Bronchial epithelial cell (primary cell): ENCODE data around the gene SIRT3. TPM values are rescaled to one million over a fixed set of nuclear protein-coding genes. Genes with fewer than 3 reads are reported as not detected.

Experiments
- DNase-seq: peaks from one replicate; pipeline ENCODE4 v3.0.0-alpha.2; 2010; ENCODE audit warnings: low read depth
- FAIRE-seq: peaks from 2 replicates; lab custom pipeline; 2011; peaks lifted over from hg19 to GRCh38; lab: Jason Lieb, UNC
- H3K27me3 ChIP-seq: 2 replicates; pipeline ENCODE4 v1.5.1; 2011; ENCODE audit warnings: low read length; ENCODE audit not compliant: control insufficient read depth, insufficient read depth
- H3K36me3 ChIP-seq: 2 replicates; pipeline ENCODE4 v1.5.1; 2011; ENCODE audit warnings: low read length; ENCODE audit not compliant: control insufficient read depth, insufficient read depth
- H3K4me3 ChIP-seq: 2 replicates; pipeline ENCODE4 v1.5.1; 2011; ENCODE audit warnings: mild to moderate bottlenecking, low read depth, low read length, control low read depth
- total RNA-seq: library from RNA; depleted of rRNA; stranded (reverse); fragments of >200 nt; gene quantifications from 2 replicates; pipeline ENCODE4 v1.2.1, GENCODE V29; 2014
- TF ChIP-seq, protein P1 (sequence below): IDR thresholded peaks from 2 replicates; pipeline ENCODE4 v1.5.1; 2011; ENCODE audit warnings: mild to moderate bottlenecking, moderate library complexity, low read length, control low read depth, inconsistent platforms; ENCODE audit not compliant: insufficient read depth, severe bottlenecking

SIRT3 gene
- total RNA-seq, 1 donor from 2014 or later, result 7.9 TPM

DNA sequence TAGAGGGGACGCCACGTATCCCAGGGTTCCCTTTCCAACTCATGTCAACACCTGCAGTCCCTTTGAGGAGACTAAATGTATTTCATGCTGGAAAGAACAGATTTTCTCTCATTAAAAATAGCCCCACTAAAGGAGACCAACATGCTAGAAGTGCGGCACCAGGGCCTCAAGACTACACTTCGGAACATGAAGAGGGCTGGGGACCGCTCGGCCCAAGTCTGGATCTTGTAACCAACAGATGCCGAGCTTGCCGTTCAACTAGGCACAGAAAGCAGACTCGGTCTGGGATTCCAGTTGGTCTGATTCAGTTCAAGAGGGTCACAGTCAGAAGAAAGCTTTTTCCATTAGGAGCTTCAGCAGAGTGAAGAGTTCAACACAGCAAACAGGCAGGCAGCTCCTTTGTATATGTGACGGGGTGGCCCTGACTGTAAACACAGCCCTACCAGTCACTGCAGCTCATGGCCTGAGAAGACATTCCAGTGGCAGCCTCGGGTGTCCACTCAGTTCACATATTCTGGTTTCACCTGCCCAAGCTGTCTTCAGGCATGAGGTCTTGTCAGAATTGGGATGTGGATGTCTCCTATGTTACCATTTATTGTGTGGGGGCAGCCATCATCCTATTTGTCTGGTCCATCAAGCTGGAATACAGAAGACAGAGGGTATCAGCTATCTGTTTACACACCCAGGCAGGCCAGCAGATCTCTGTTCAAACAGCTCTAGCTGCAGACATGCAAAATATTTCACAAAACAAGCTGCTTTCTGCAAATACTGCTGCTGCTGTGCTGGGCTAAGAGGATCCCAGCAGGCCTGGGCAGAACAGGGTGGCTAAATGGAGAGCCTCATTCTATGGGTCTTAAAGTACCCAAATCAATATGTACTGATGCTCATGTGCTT is 19.8 kb downstream of the SIRT3 start:
- Histone ChIP-seq H3K4me3 (no peak overlapping the region), H3K27me3 (no peaks in the 10 kb centered on the region), H3K36me3 (peaks cover 23% of the 10 kb centered on the region)
- no peak for FAIRE-seq
- TF ChIP-seq, protein P1, sequence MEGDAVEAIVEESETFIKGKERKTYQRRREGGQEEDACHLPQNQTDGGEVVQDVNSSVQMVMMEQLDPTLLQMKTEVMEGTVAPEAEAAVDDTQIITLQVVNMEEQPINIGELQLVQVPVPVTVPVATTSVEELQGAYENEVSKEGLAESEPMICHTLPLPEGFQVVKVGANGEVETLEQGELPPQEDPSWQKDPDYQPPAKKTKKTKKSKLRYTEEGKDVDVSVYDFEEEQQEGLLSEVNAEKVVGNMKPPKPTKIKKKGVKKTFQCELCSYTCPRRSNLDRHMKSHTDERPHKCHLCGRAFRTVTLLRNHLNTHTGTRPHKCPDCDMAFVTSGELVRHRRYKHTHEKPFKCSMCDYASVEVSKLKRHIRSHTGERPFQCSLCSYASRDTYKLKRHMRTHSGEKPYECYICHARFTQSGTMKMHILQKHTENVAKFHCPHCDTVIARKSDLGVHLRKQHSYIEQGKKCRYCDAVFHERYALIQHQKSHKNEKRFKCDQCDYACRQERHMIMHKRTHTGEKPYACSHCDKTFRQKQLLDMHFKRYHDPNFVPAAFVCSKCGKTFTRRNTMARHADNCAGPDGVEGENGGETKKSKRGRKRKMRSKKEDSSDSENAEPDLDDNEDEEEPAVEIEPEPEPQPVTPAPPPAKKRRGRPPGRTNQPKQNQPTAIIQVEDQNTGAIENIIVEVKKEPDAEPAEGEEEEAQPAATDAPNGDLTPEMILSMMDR, result no peak
- no peak for DNase-seq

DNA sequence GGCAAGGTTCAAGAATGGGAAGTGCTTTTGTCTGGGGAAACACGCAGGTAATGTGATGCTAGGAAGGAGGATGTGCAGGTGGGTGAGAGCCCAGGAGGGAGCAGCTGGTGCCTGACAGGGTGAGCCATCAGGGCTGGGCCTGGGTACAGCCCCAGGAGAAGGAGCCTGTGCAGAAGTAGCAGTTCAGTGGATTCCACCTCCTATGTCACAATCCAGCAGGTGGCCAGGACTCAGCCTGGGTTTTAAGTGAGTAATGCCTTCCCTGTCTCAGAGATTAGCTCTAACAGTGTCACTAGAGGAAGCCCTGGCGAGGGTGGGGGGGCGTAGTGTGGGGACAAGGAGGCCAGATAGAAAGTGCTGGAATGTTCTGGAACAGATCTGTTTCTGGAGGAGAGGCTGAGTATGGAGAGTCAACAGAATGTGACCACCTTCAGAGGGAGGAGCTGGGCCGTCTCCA is 20.5 kb downstream of the SIRT3 start:
- Histone ChIP-seq H3K36me3 (peaks cover 29% of the 10 kb centered on the region), H3K27me3 (no peaks in the 10 kb centered on the region), H3K4me3 (no peak overlapping the region)
- FAIRE-seq (no peak), DNase-seq (no peak)
- TF ChIP-seq, protein P1, result peak; percentile 3

DNA sequence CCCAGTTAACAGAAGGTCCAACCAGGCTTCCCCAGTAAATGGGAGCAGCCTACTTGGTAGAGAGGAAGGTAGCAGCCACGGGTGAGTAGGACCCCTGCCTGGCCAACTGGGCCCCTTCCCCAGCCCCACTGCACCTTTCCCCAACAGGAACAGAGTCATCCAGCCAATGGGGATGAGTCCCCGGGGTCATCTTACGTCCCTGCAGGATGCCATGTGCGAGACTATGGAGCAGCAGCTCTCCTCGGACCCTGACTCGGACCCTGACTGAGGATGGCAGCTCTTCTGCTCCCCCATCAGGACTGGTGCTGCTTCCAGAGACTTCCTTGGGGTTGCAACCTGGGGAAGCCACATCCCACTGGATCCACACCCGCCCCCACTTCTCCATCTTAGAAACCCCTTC is 22.1 kb downstream of the SIRT3 start:
- no peaks in the 10 kb centered on the region for H3K27me3 ChIP-seq
- peaks cover 40% of the 10 kb centered on the region for H3K36me3 ChIP-seq
- DNase-seq (no peak), FAIRE-seq (no peak)
- no peak overlapping the region for H3K4me3 ChIP-seq
- TF ChIP-seq, protein P1, result no peak

DNA sequence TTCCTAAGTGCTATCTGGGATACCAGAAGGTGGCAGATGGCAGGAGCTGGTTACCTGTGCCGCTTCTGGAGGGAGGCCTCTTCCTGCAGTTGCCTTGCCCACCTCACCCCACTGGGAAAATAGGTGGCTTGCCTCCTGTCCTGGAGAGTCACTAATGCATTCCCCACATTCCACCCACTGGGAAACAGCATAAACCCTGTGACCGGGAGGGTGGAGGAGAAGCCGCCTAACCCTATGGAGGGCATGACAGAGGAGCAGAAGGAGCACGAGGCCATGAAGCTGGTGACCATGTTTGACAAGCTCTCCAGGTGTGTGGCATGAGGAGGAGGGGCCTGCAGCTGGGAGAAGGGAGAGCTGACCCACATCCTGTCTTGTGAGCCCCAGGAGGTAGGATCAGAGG is 23.0 kb downstream of the SIRT3 start:
- FAIRE-seq, result no peak
- Histone ChIP-seq H3K27me3 (no peaks in the 10 kb centered on the region), H3K4me3 (no peak overlapping the region), H3K36me3 (peaks cover 40% of the 10 kb centered on the region)
- DNase-seq, result no peak
- TF ChIP-seq, protein P1, result no peak

DNA sequence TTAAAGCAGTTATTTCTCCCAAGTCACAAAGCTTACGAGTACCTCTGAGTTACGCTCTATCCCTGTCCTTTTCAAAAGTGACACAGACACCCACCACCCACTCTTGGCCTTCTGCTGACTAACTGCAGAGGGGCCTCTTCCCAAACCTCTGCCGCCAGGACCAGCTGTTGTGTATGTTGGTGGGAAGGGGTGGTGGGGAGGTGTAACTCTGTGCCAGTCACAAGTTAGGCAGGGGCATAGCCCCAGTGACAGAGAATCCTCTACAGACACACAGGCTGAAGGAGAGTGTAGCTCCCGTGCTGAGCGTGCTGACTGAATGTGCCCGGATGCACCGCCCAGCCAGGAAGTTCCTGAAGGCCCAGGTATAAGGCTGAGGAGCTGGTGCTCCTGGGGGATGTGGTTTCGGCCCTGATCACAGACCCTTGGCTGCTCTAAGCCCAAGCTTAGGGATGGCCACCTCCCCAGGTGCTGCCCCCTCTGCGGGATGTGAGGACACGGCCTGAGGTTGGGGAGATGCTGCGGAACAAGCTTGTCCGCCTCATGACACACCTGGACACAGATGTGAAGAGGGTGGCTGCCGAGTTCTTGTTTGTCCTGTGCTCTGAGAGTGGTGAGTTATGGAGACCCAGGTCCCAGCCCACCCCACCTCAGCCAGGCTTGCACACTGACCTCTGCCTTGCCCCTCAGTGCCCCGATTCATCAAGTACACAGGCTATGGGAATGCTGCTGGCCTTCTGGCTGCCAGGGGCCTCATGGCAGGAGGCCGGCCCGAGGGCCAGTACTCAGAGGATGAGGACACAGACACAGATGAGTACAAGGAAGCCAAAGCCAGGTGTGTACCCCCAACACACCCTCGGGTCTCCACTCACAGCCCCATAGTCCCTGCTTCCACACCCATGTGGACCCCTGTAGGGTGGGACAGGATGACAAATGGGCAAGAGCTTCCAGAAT is 23.7 kb downstream of the SIRT3 start:
- Histone ChIP-seq H3K27me3 (no peaks in the 10 kb centered on the region), H3K4me3 (no peak overlapping the region), H3K36me3 (peaks cover 40% of the 10 kb centered on the region)
- DNase-seq (no peak), FAIRE-seq (no peak)
- TF ChIP-seq, protein P1, result no peak
